Sigmoid colon (tissue), 4 donors: Measurements from ENCODE around the gene TUBA3D.
"Not testable (repeated sequence)": the region's sequence is repeated elsewhere in the genome, so short reads cannot be mapped to it uniquely, and the experiment has no call there.

Source experiments
- CTCF ChIP-seq, 4 experiments: fragments of 450-650 bp in 3 of 4; fragments of 200-600 bp in 1 of 4; IDR thresholded peaks; one replicate each; pipeline ENCODE4 v1.5.1; 2016 to 2019; ENCODE audit warnings: antibody characterized with exemption in 4 of 4, mild to moderate bottlenecking in 3 of 4, moderate library complexity in 2 of 4
- EP300 ChIP-seq, 4 donors: sonication (generic); formaldehyde crosslinking; IDR thresholded peaks; one replicate each; pipeline ENCODE4 v1.6.1; 2017; ENCODE audit warnings: antibody characterized with exemption in 4 of 4
- POLR2A ChIP-seq, 2 donors: fragments of 450-650 bp; IDR thresholded peaks; one replicate each; pipeline ENCODE4 v1.6.1; 2016; ENCODE audit warnings: antibody characterized with exemption in 2 of 2, mild to moderate bottlenecking in 2 of 2, moderate library complexity in 2 of 2
- POLR2AphosphoS5 ChIP-seq, 4 donors: sonication (generic); formaldehyde crosslinking; IDR thresholded peaks; one replicate each; pipeline ENCODE4 v1.6.1; 2017; ENCODE audit warnings: antibody characterized with exemption in 4 of 4

GRCh38 chr2:131495506-131495905, 19.6 kb downstream of the TUBA3D start:
- TF ChIP-seq EP300, CTCF, POLR2AphosphoS5, POLR2A (IDR thresholded peaks at IDR 0.05): not testable (repeated sequence)
